ENCODE measurements around the gene KCNQ1. TPM values are rescaled to one million over a fixed set of nuclear protein-coding genes. Genes with fewer than 3 reads are reported as not detected.

The KCNQ1 gene
- total and polyA plus RNA-seq, 4 donors = 15.4 to 41.7 (median 26.2) TPM

DNA sequence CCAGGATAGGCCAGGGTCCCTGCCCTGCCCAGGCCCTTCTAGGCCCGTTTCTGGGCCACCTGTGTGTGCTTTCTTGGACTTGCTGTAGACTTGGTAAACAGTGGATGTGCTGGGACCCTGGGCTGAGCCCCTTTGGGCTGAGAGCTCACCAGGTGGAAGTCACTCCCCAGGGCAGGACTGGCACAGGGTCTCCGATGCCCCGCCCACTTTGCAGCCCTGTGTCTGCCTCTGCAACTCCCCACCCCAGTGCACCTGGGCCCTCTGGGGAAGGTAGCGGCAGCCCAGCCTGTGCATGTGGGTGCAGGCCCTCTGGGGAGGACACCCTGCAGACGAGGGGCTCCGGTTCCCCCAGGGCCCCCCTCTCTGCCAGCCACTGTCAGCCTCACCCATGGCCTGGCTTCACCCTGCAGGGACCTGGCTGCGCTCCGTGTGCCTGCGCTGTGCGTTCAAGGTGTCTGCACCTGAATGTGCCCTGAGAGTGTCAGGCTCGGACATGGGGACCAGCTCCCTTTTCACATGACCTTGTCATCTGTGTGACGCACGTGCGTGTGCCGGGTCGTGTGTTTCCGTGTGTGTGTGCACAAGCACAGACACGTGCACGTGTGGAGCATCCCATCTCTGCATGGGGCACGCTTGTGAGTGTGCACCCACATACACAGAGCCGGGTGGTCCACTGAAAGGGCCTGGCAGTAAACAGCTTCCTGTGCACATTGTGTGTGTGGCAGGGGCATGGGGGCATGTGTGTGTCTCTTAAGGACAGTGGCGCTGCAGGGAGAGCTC is 136.5 kb downstream of the KCNQ1 start:
- H3K4me1 ChIP-seq (ENCODE audit: control insufficient read depth in 5 of 5, insufficient read depth in 5 of 5, low read length in 5 of 5) = peaks cover 0 to 26% (median 3%) of the 10 kb centered on the region in 5 donors
- no peaks in the 10 kb centered on the region for H3K27me3 ChIP-seq (ENCODE audit: control insufficient read depth in 3 of 3, insufficient read depth in 3 of 3, low read length in 2 of 3)
- TF ChIP-seq, protein P1, sequence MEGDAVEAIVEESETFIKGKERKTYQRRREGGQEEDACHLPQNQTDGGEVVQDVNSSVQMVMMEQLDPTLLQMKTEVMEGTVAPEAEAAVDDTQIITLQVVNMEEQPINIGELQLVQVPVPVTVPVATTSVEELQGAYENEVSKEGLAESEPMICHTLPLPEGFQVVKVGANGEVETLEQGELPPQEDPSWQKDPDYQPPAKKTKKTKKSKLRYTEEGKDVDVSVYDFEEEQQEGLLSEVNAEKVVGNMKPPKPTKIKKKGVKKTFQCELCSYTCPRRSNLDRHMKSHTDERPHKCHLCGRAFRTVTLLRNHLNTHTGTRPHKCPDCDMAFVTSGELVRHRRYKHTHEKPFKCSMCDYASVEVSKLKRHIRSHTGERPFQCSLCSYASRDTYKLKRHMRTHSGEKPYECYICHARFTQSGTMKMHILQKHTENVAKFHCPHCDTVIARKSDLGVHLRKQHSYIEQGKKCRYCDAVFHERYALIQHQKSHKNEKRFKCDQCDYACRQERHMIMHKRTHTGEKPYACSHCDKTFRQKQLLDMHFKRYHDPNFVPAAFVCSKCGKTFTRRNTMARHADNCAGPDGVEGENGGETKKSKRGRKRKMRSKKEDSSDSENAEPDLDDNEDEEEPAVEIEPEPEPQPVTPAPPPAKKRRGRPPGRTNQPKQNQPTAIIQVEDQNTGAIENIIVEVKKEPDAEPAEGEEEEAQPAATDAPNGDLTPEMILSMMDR (IDR thresholded peaks at IDR 0.05; ENCODE audit: control extremely low read depth, extremely low read depth) = no peak
- ATAC-seq (ENCODE audit: insufficient read depth, low FRiP score) = no peak
- no peak overlapping the region for H3K9ac ChIP-seq (ENCODE audit: insufficient read depth in 1 of 2, low read length in 2 of 2)
- peaks cover 0 to 6% (median 0%) of the 10 kb centered on the region in 4 donors for H3K36me3 ChIP-seq (ENCODE audit: control insufficient read depth in 4 of 4, insufficient read depth in 4 of 4, low read length in 4 of 4)
- no peaks in the 10 kb centered on the region for H3K9me3 ChIP-seq (ENCODE audit: control insufficient read depth in 4 of 4, insufficient read depth in 3 of 4, low read length in 3 of 4)
- no peak overlapping the region for H3K27ac ChIP-seq (ENCODE audit: low read depth in 1 of 2, low read length in 1 of 2)
- peak in 1 of 3 donors; percentile 12 for DNase-seq
- WGBS, 2 donors = 90 to 94% methylated on average over 22 of the region's 22 CpGs
- no peak overlapping the region for H3K4me3 ChIP-seq

DNA sequence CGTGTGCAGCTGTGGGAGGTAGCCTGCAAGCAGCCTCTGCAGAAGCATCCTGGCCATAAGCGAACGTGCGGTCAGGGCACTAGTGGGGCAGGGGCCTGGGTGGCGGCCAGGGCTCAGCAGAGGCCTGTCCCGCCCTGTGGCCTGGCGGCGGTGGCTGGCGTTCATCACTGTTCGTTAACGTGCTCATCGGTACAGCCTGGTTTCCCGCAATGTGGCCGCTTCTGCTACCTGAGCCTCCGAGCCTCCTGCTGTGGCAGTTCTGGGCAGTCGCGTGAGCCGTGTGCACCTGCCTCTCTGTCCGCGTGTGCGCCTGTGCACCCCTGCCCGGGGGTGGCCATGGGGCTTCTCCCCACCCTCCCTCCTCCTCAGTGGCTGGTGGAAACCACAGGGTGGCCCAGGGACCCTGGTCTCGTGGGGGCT is 137.1 kb downstream of the KCNQ1 start:
- no peak overlapping the region for H3K27ac ChIP-seq (ENCODE audit: low read depth in 1 of 2, low read length in 1 of 2)

DNA sequence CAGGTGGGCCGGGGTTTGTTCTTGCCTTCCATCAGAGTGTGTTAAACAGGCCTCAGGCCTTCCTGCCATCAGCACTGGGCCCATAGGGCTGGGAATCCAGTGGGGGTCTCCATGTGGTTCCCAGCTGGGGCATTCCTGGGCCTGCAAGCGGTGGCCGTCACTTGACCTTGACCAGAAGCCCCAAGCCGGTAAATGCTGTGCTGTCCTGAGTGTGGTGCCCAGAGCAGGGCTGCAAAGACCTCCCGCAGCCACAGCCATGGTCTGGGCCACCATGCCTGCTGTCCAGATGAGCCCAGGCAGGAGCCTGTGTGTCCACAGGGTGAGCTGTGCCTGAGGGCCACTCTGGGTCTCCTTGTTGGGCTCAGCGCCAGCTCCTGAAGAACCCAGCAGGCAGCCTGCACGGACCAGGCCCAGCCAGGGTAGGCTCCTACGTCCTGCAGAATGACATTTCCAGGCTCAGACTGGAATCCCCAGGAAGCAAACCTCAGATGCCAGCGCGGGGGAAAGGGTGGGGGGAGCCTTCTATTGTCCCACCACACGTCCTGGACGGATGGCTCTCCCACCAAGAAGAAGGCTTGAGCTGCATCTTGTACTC is 137.6 kb downstream of the KCNQ1 start:
- H3K4me3 ChIP-seq = no peak overlapping the region
- no peaks in the 10 kb centered on the region for H3K9me3 ChIP-seq (ENCODE audit: control insufficient read depth in 4 of 4, insufficient read depth in 3 of 4, low read length in 3 of 4)
- ATAC-seq (ENCODE audit: insufficient read depth, low FRiP score) (no peak), DNase-seq (peak; percentile 59 to 68 (median 59))
- WGBS, 2 donors = 75 to 79% methylated on average over 12 of the region's 12 CpGs
- TF ChIP-seq, protein P1 (IDR thresholded peaks at IDR 0.05; ENCODE audit: control extremely low read depth, extremely low read depth) = no peak
- peaks cover 0 to 6% (median 0%) of the 10 kb centered on the region in 4 donors for H3K36me3 ChIP-seq (ENCODE audit: control insufficient read depth in 4 of 4, insufficient read depth in 4 of 4, low read length in 4 of 4)
- H3K27ac ChIP-seq (ENCODE audit: low read depth in 1 of 2, low read length in 1 of 2) = no peak overlapping the region
- no peaks in the 10 kb centered on the region for H3K27me3 ChIP-seq (ENCODE audit: control insufficient read depth in 3 of 3, insufficient read depth in 3 of 3, low read length in 2 of 3)
- H3K9ac ChIP-seq (ENCODE audit: insufficient read depth in 1 of 2, low read length in 2 of 2) = no peak overlapping the region
- peaks cover 0 to 18% (median 3%) of the 10 kb centered on the region in 5 donors for H3K4me1 ChIP-seq (ENCODE audit: control insufficient read depth in 5 of 5, insufficient read depth in 5 of 5, low read length in 5 of 5)

More for the DNA sequence above, 137.1 kb downstream of the KCNQ1 start:
- no peaks in the 10 kb centered on the region for H3K27me3 ChIP-seq (ENCODE audit: control insufficient read depth in 3 of 3, insufficient read depth in 3 of 3, low read length in 2 of 3)
- H3K4me1 ChIP-seq (ENCODE audit: control insufficient read depth in 5 of 5, insufficient read depth in 5 of 5, low read length in 5 of 5) = peaks cover 0 to 23% (median 3%) of the 10 kb centered on the region in 5 donors
- TF ChIP-seq, protein P1 (IDR thresholded peaks at IDR 0.05; ENCODE audit: control extremely low read depth, extremely low read depth) = no peak
- DNase-seq = no peak
- H3K9me3 ChIP-seq (ENCODE audit: control insufficient read depth in 4 of 4, insufficient read depth in 3 of 4, low read length in 3 of 4) = no peaks in the 10 kb centered on the region
- WGBS, 2 donors = 92 to 95% methylated on average over 23 of the region's 23 CpGs
- H3K9ac ChIP-seq (ENCODE audit: insufficient read depth in 1 of 2, low read length in 2 of 2) = no peak overlapping the region
- no peak overlapping the region for H3K4me3 ChIP-seq
- ATAC-seq (ENCODE audit: insufficient read depth, low FRiP score) = no peak
- H3K36me3 ChIP-seq (ENCODE audit: control insufficient read depth in 4 of 4, insufficient read depth in 4 of 4, low read length in 4 of 4) = peaks cover 0 to 6% (median 0%) of the 10 kb centered on the region in 4 donors
